WTC11 (cell line): Measurements from ENCODE around the gene CENPT. TPM values are rescaled to one million over a fixed set of nuclear protein-coding genes. Genes with fewer than 3 reads are reported as not detected.

Experiments
- ATAC-seq: fragments of 200-7000 bp; cut with Tn5 transposase; 2 replicates; pipeline ENCODE4 v1.10.0; 2021; ENCODE audit warnings: mild to moderate bottlenecking, moderate library complexity
- CTCF ChIA-PET: fragments of 300-600 bp; sonication (Branson Sonifier 250); formaldehyde crosslinking; loops from one replicate; lab custom pipeline; 2021; ENCODE audit warnings: antibody characterized with exemption; lab: Charles Lee
- POLR2A ChIA-PET: fragments of 350-600 bp; sonication (Branson Sonifier 250); formaldehyde crosslinking; loops from one replicate; lab custom pipeline; 2021; ENCODE audit warnings: antibody characterized with exemption; lab: Charles Lee
- DNase-seq: peaks from one replicate; pipeline ENCODE4 v3.0.0; 2021; ENCODE audit warnings: low spot score
- H3K27ac Mint-ChIP-seq: 2 replicates; pipeline ENCODE4 v1.8.0; 2021; ENCODE audit warnings: mixed read lengths
- H3K27me3 Mint-ChIP-seq: 2 replicates; pipeline ENCODE4 v1.8.0; 2021; ENCODE audit warnings: low read depth, mild to moderate bottlenecking, moderate library complexity, mixed read lengths
- H3K36me3 Mint-ChIP-seq: 2 replicates; pipeline ENCODE4 v1.8.0; 2021; ENCODE audit warnings: mixed read lengths
- H3K4me1 Mint-ChIP-seq: 2 replicates; pipeline ENCODE4 v1.8.0; 2022; ENCODE audit warnings: mixed read lengths
- H3K4me3 Mint-ChIP-seq: 2 replicates; pipeline ENCODE4 v1.8.0; 2021; ENCODE audit warnings: mild to moderate bottlenecking, moderate library complexity, mixed read lengths
- H3K9me3 Mint-ChIP-seq: 2 replicates; pipeline ENCODE4 v1.8.0; 2021; ENCODE audit warnings: mixed read lengths
- ATF6 ChIP-seq: sonication (generic); formaldehyde crosslinking; IDR thresholded peaks from 2 replicates; pipeline ENCODE4 v1.8.1; 2023; ENCODE audit warnings: mild to moderate bottlenecking, missing genetic modification reagents
- CREB1 ChIP-seq: sonication (generic); formaldehyde crosslinking; IDR thresholded peaks from 2 replicates; pipeline ENCODE4 v1.8.0; 2023; ENCODE audit warnings: mild to moderate bottlenecking, missing genetic modification reagents
- CREM ChIP-seq: sonication (generic); formaldehyde crosslinking; IDR thresholded peaks from 2 replicates; pipeline ENCODE4 v1.8.1; 2022; ENCODE audit warnings: mild to moderate bottlenecking, missing genetic modification reagents, moderate library complexity
- E2F1 ChIP-seq: sonication (generic); formaldehyde crosslinking; IDR thresholded peaks from 2 replicates; pipeline ENCODE4 v1.8.0; 2022; ENCODE audit warnings: mild to moderate bottlenecking, missing genetic modification reagents
- FOXJ3 ChIP-seq: sonication (generic); formaldehyde crosslinking; IDR thresholded peaks from 2 replicates; pipeline ENCODE4 v1.9.0; 2021; ENCODE audit warnings: missing genetic modification reagents, mild to moderate bottlenecking, borderline replicate concordance
- FOXP4 ChIP-seq: sonication (generic); formaldehyde crosslinking; IDR thresholded peaks from 2 replicates; pipeline ENCODE4 v1.8.0; 2022; ENCODE audit warnings: mild to moderate bottlenecking, missing genetic modification reagents
- IRF2 ChIP-seq: sonication (generic); formaldehyde crosslinking; IDR thresholded peaks from 2 replicates; pipeline ENCODE4 v1.8.0; 2022; ENCODE audit warnings: low read depth, missing genetic modification reagents, borderline replicate concordance
- NFATC4 ChIP-seq: fragments of 250-450 bp; sonication (Bioruptor Pico); IDR thresholded peaks from 2 replicates; pipeline ENCODE4 v1.9.0; 2021; ENCODE audit warnings: mild to moderate bottlenecking
- NR1H2 ChIP-seq: sonication (generic); formaldehyde crosslinking; IDR thresholded peaks from 2 replicates; pipeline ENCODE4 v1.9.0; 2021; ENCODE audit warnings: mild to moderate bottlenecking, moderate library complexity, missing genetic modification reagents
- PRDM15 ChIP-seq: sonication (generic); formaldehyde crosslinking; IDR thresholded peaks from 2 replicates; pipeline ENCODE4 v1.8.0; 2022; ENCODE audit warnings: missing genetic modification reagents
- SMAD3 ChIP-seq: sonication (generic); formaldehyde crosslinking; IDR thresholded peaks from 2 replicates; pipeline ENCODE4 v1.8.0; 2022; ENCODE audit warnings: missing genetic modification reagents, mild to moderate bottlenecking, borderline replicate concordance
- SOX15 ChIP-seq: fragments of 250-450 bp; sonication (Bioruptor Pico); IDR thresholded peaks from 2 replicates; pipeline ENCODE4 v1.9.0; 2021; ENCODE audit warnings: mild to moderate bottlenecking
- SP1 ChIP-seq: sonication (generic); formaldehyde crosslinking; conservative IDR thresholded peaks from 2 replicates; pipeline ENCODE4 v1.8.1; 2022; ENCODE audit warnings: missing genetic modification reagents
- TEAD1 ChIP-seq: sonication (generic); formaldehyde crosslinking; IDR thresholded peaks from 2 replicates; pipeline ENCODE4 v1.8.0; 2022; ENCODE audit warnings: mild to moderate bottlenecking, missing genetic modification reagents
- TP53 ChIP-seq: sonication (generic); formaldehyde crosslinking; IDR thresholded peaks from 2 replicates; pipeline ENCODE4 v1.8.1; 2023; ENCODE audit warnings: mild to moderate bottlenecking, missing genetic modification reagents
- USF2 ChIP-seq: sonication (generic); formaldehyde crosslinking; IDR thresholded peaks from 2 replicates; pipeline ENCODE4 v1.8.1; 2023; ENCODE audit warnings: mild to moderate bottlenecking, missing genetic modification reagents, moderate library complexity
- ZBTB21 ChIP-seq: sonication (generic); formaldehyde crosslinking; IDR thresholded peaks from 2 replicates; pipeline ENCODE4 v1.8.1; 2023; ENCODE audit warnings: mild to moderate bottlenecking, missing genetic modification reagents, borderline replicate concordance
- ZNF263 ChIP-seq: sonication (generic); formaldehyde crosslinking; IDR thresholded peaks from 2 replicates; pipeline ENCODE4 v1.8.1; 2022; ENCODE audit warnings: low read depth, mild to moderate bottlenecking, moderate library complexity, missing genetic modification reagents
- ZNF281 ChIP-seq: sonication (generic); formaldehyde crosslinking; IDR thresholded peaks from 2 replicates; pipeline ENCODE4 v1.8.0; 2023; ENCODE audit warnings: mild to moderate bottlenecking, missing genetic modification reagents
- ZNF423 ChIP-seq: fragments of 250-450 bp; sonication (Bioruptor Pico); IDR thresholded peaks from 2 replicates; pipeline ENCODE4 v2.1.2; 2022; ENCODE audit warnings: mild to moderate bottlenecking, moderate library complexity
- ZNF425 ChIP-seq: fragments of 250-450 bp; sonication (Bioruptor Pico); conservative IDR thresholded peaks from 2 replicates; pipeline ENCODE4 v1.9.0; 2021; ENCODE audit warnings: mild to moderate bottlenecking
- total RNA-seq: library from RNA; stranded (reverse); gene quantifications from 3 replicates; pipeline ENCODE4 v1.2.3, GENCODE V29; 2021

Gene CENPT
- total RNA-seq, 1 experiment from 2014 or later, result 58.3 TPM

GRCh38 chr16:67833415-67834241 is 13.9 kb downstream of the CENPT start:
- POLR2A ChIA-PET, result interaction anchor here (1.1 to 2.6 kb wide), 3 partner anchors 12 to 17 kb away, joined by 3 to 9 read pairs (median 5); partner anchors contain the start of gene NUTF2
- peak; percentile 99 for ATAC-seq
- TF ChIP-seq USF2, result no peak
- peak; percentile 63; the same call in 1 of the 2 replicates for TF ChIP-seq FOXP4 (CRISPR knock-in tag)
- no peak for TF ChIP-seq ATF6 (CRISPR knock-in tag)
- no peak for TF ChIP-seq NR1H2 (CRISPR knock-in tag)
- no peak for TF ChIP-seq ZNF423 (CRISPR knock-in tag)
- TF ChIP-seq TEAD1 (CRISPR knock-in tag), result no peak
- TF ChIP-seq TP53 (CRISPR knock-in tag), result no peak
- no peak for TF ChIP-seq CREB1 (CRISPR knock-in tag)
- TF ChIP-seq SMAD3 (CRISPR knock-in tag), result no peak
- no peak for TF ChIP-seq FOXJ3 (CRISPR knock-in tag)
- TF ChIP-seq SP1, result peak; percentile 69
- TF ChIP-seq ZNF263 (CRISPR knock-in tag), result no peak
- TF ChIP-seq E2F1 (CRISPR knock-in tag), result no peak
- no peak for TF ChIP-seq ZNF425 (CRISPR knock-in tag)
- no peak for TF ChIP-seq SOX15 (CRISPR knock-in tag)
- no peak for TF ChIP-seq ZNF281 (CRISPR knock-in tag)
- TF ChIP-seq NFATC4, result no peak
- TF ChIP-seq CREM (CRISPR knock-in tag), result no peak
- TF ChIP-seq ZBTB21 (CRISPR knock-in tag), result no peak
- TF ChIP-seq IRF2 (CRISPR knock-in tag), result no peak
- TF ChIP-seq PRDM15, result no peak

More at GRCh38 chr16:67833415-67834241, 13.9 kb downstream of the CENPT start:
- Mint-ChIP-seq H3K27ac (no peak overlapping the region), H3K36me3 (peaks cover 15% of the 10 kb centered on the region), H3K4me3 (peak overlapping the region; percentile 80), H3K9me3 (no peaks in the 10 kb centered on the region), H3K27me3 (no peaks in the 10 kb centered on the region; the same call in 1 of the 2 replicates), H3K4me1 (peaks cover 9% of the 10 kb centered on the region)
- DNase-seq, result peak; percentile 96
- CTCF ChIA-PET, result interaction anchor here (0.5 to 4.1 kb wide), 14 partner anchors 8 to 431 kb away, joined by 3 to 62 read pairs (median 4); partner anchors contain the start of genes NRN1L and SLC7A6
